ENCODE measurements around the gene NUTM1. TPM values are rescaled to one million over a fixed set of nuclear protein-coding genes. Genes with fewer than 3 reads are reported as not detected.
A peak's percentile ranks its signal among the peaks of the same experiment; 100 is the strongest.
"Not testable (repeated sequence)": the region's sequence is repeated elsewhere in the genome, so short reads cannot be mapped to it uniquely, and the experiment has no call there.

Gene NUTM1
- polyA plus RNA-seq, 1 donor = 0.09 TPM

DNA sequence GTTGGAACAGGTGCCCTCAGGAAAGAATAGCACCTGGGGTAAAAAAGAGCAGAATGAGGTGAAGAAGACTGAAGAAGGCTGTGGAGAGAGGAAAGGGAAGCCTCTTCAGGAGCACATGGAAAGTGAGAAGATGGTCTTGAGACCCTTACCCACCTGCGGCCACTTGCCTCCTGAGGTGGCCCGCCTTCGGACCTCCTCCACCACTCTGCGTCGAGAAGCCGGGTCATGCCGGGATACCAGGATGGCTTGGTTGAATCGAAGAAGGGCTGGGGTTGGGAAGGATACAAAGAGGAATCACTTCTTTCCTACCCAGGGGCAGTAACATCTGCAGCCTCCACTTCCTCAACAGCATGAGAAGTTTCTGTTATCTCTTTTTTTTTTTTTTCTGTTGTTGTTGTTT lies 20.9 kb downstream of the NUTM1 start:
- Histone ChIP-seq H3K27ac (ENCODE audit: low read length) (no peak overlapping the region), H3K4me1 (ENCODE audit: control insufficient read depth, insufficient read depth, low read length) (peaks cover 25% of the 10 kb centered on the region), H3K4me3 (ENCODE audit: low read length) (no peak overlapping the region), H3K27me3 (ENCODE audit: control insufficient read depth, insufficient read depth, low read length) (no peaks in the 10 kb centered on the region), H3K9me3 (ENCODE audit: control insufficient read depth, low read depth, low read length) (no peaks in the 10 kb centered on the region), H3K36me3 (ENCODE audit: control insufficient read depth, insufficient read depth, low read length) (peaks cover 26% of the 10 kb centered on the region)
- no CpG with 5 or more reads among the region's 8 CpGs for WGBS (ENCODE audit: insufficient coverage, low lambda C conversion rate)
- no peak for DNase-seq

DNA sequence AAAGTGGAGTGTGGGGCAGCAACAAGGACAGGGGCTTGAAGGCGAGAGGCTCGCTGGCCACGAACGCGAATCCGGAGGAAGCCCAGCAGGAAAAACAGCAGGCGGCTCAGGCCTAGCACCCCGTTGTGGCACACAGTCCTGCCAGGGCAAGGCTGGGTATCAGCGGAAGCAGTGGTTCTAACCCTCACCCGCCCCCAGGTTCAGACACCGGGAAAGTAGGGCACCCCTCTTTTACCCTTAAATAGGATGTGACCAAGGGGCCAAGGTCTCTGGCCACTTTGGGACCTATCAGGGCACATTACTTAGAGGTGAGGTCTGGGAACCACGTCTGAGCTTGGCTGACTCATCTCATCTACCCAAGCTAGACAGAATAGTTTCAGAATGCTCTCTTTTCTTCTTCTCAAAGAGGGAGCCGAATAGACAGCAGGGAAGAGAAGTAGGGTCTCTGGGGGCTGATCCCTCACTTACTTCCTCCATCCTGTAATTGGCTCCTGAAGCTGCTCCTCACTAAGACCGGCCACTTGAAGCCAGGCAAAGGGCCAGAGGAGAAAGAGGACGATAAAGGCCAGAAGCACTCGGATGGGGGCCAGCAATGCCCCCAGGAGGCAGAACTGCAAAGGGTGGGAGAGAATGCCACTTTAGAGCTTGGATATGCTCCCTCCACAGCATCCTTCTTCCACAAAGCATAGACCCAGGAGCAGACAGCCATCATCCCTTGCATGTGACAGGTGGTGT lies 22.1 kb downstream of the NUTM1 start:
- no CpG with 5 or more reads among the region's 16 CpGs for WGBS (ENCODE audit: insufficient coverage, low lambda C conversion rate)
- Histone ChIP-seq H3K27me3 (ENCODE audit: control insufficient read depth, insufficient read depth, low read length) (no peaks in the 10 kb centered on the region), H3K27ac (ENCODE audit: low read length) (peak overlapping the region; percentile 77), H3K4me1 (ENCODE audit: control insufficient read depth, insufficient read depth, low read length) (peaks cover 25% of the 10 kb centered on the region), H3K9me3 (ENCODE audit: control insufficient read depth, low read depth, low read length) (no peaks in the 10 kb centered on the region), H3K4me3 (ENCODE audit: low read length) (no peak overlapping the region), H3K36me3 (ENCODE audit: control insufficient read depth, insufficient read depth, low read length) (peaks cover 13% of the 10 kb centered on the region)
- DNase-seq = no peak

DNA sequence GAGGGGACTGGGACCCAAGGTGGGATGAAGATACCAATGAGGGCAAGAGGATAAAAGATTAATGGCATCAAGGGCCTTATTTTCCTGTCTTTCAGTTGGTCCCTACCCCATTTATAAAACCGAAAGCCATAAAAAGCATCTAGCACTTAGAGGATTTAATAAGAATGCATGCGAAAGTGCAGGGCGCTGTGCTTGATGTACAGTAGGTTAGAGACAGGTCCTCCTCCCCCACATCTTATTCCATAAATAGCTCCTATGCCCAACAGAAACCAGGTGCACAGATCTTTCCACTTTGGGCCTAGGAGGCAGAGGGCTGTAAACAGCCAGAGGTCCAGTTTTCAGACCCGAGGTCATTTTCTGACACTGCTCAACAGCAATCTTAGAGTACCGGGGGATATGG lies 22.7 kb downstream of the NUTM1 start:
- no peak for DNase-seq
- H3K27ac ChIP-seq (ENCODE audit: low read length) = peak overlapping the region; percentile 77
- WGBS (ENCODE audit: insufficient coverage, low lambda C conversion rate) = no CpG with 5 or more reads among the region's 5 CpGs
- no peaks in the 10 kb centered on the region for H3K27me3 ChIP-seq (ENCODE audit: control insufficient read depth, insufficient read depth, low read length)
- H3K36me3 ChIP-seq (ENCODE audit: control insufficient read depth, insufficient read depth, low read length) = peaks cover 8% of the 10 kb centered on the region
- H3K9me3 ChIP-seq (ENCODE audit: control insufficient read depth, low read depth, low read length) = peaks cover 3% of the 10 kb centered on the region
- H3K4me3 ChIP-seq (ENCODE audit: low read length) = peak overlapping the region; percentile 70
- H3K4me1 ChIP-seq (ENCODE audit: control insufficient read depth, insufficient read depth, low read length) = peaks cover 25% of the 10 kb centered on the region

DNA sequence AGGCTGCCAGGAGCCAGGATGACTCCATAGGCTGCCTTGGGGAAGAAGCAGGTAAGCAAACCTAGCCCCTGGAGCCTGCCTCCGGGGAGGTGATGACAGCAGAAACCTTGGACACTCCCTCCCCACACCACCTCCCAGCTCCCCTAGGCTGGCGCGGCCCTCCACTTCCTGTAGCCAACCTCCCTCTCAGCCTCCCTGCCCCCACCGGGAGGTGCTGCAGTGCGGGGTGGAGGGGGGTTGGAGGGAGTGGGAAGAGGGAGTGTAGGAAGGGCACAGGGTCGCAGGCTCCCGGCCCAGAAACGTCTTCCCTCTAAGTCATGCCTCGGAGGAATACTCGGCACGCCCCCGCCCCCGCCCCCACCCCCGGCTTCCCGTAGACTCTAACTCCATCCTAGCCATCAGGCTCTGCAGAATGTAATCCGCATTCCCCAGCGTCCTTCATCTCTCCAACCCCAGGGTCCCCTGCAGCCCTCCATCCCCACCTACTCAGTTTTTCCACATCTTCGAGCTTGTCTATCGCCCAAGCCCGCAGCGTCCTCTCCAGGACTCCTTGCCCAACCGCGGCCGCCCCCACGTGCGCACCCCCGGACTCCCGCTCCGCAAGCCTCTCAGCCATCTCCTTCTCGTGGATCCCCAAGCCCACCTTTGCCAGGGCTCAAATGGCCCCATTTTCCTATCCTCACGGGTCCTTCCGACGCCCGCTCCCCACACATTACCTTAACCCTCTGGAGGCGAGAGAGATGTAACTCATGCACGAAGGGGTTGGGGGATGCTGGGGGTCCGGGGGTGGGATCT lies 23.4 kb downstream of the NUTM1 start:
- H3K4me1 ChIP-seq (ENCODE audit: control insufficient read depth, insufficient read depth, low read length) = peaks cover 25% of the 10 kb centered on the region
- 0% methylated on average over 1 of the region's 37 CpGs for WGBS (ENCODE audit: insufficient coverage, low lambda C conversion rate)
- H3K4me3 ChIP-seq (ENCODE audit: low read length) = peak overlapping the region; percentile 70
- peak overlapping the region; percentile 77 for H3K27ac ChIP-seq (ENCODE audit: low read length)
- no peaks in the 10 kb centered on the region for H3K27me3 ChIP-seq (ENCODE audit: control insufficient read depth, insufficient read depth, low read length)
- H3K9me3 ChIP-seq (ENCODE audit: control insufficient read depth, low read depth, low read length) = peaks cover 6% of the 10 kb centered on the region
- peak; percentile 69 to 85 for DNase-seq
- H3K36me3 ChIP-seq (ENCODE audit: control insufficient read depth, insufficient read depth, low read length) = peaks cover 2% of the 10 kb centered on the region

DNA sequence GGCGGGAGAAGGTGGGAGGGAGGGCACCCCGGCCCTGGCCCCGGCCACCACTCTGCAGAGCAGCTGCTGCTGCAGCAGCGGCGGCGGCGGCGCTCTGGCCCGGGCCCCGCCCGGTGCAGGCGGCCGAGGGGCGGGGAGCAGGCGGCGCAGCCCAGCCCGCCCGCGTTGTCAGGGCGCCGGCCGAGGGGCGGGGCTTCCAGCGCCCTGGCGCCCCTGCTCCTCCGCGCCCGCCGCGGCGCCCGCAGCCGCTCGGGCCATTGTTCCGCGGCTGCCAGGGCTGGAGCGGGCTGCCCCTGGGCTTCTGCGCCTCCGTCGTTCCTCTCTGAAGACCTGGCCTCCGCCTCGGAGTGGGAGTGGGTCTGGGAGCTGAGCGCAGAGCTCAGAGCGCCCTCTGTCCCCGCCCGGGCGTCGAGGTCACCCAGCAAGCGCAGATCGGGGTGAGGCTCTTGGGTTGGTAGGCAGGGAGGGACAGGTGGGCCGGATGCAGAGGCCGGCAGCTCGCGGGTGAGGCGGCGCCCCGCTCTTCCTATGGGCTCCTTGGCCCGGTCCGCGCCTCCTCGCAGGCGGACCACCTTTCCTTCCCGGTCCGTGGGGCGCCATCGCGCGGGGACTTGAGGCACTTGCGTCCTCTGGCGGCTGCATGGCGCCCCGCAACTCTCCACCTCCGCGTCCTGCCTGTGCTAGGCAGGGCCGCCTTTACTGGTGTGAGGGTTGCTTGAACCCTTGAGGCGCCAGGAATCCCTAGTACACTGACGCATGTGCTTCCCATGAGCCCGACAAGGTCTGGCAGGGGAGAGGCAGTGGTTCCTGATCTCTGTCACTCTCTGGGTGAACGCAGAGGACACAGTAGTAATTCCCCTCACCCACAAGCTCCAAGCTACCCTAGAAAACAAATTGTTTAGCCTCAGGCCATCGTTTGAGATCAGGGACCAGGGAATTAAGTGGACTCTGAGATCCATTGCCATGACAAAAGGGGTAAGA lies 24.3 kb downstream of the NUTM1 start, which contains the start of gene LPCAT4:
LPCAT4 (minus strand) TSS at position 96 of the 981 bp plus-strand sequence. CDS start 96 bp downstream, outside the sequence.
- Histone ChIP-seq H3K27me3 (ENCODE audit: control insufficient read depth, insufficient read depth, low read length) (no peaks in the 10 kb centered on the region), H3K9me3 (ENCODE audit: control insufficient read depth, low read depth, low read length) (peaks cover 8% of the 10 kb centered on the region), H3K36me3 (ENCODE audit: control insufficient read depth, insufficient read depth, low read length) (peaks cover 2% of the 10 kb centered on the region), H3K27ac (ENCODE audit: low read length) (peak within 1 kb of the TSS; percentile 100), H3K4me3 (ENCODE audit: low read length) (peak within 1 kb of the TSS; percentile 91), H3K4me1 (ENCODE audit: control insufficient read depth, insufficient read depth, low read length) (peaks cover 24% of the 10 kb centered on the region)
- peak; percentile 91 to 94 for DNase-seq
- WGBS (ENCODE audit: insufficient coverage, low lambda C conversion rate) = no CpG with 5 or more reads among the region's 80 CpGs

DNA sequence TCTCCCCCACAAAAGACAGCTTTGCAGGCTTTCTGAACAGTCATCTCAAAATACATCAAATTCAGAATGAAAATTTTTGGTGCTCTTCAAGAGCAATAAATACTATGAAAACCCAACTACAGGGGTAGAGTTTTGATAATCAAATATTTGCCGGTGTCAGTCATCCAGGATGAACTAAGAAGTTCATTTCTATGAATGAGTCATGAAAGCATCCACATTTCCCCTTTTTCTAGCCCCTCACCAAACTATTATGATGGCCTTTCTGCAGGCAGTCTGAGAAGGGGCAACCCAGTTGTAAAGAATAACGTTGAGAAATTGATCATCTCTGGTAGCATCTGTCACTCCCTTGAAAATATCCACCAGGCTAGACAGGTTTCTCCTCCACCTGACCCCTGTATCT lies 27.0 kb downstream of the NUTM1 start:
- peaks cover 15% of the 10 kb centered on the region for H3K4me1 ChIP-seq (ENCODE audit: control insufficient read depth, insufficient read depth, low read length)
- peaks cover 8% of the 10 kb centered on the region for H3K9me3 ChIP-seq (ENCODE audit: control insufficient read depth, low read depth, low read length)
- no peak overlapping the region for H3K27ac ChIP-seq (ENCODE audit: low read length)
- H3K36me3 ChIP-seq (ENCODE audit: control insufficient read depth, insufficient read depth, low read length) = no peaks in the 10 kb centered on the region
- H3K4me3 ChIP-seq (ENCODE audit: low read length) = no peak overlapping the region
- DNase-seq = no peak
- WGBS (ENCODE audit: insufficient coverage, low lambda C conversion rate) = no CpG with 5 or more reads among the region's 2 CpGs
- H3K27me3 ChIP-seq (ENCODE audit: control insufficient read depth, insufficient read depth, low read length) = no peaks in the 10 kb centered on the region

DNA sequence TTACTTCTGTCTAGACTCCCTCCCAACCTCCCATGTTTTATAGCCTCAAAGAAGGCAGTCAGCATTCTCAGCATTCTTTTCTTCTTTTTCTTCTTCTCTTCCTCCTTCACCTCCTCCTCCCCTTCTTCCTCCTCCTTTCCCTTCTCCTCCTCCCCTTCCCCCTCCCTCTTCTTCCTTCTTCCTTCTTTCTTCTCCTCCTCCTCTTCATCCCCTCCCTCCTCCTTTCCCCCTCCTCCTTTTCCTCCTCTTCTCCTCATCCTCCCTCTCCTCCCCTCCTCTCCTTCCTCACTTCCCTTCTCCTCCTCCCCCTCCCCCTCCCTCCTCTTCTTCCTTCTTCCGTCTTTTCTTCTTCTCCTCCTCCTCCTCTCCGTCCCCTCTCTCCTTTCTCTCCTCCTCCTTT lies 27.5 kb downstream of the NUTM1 start:
- 50% methylated on average over 2 of the region's 2 CpGs for WGBS (ENCODE audit: insufficient coverage, low lambda C conversion rate)

DNA sequence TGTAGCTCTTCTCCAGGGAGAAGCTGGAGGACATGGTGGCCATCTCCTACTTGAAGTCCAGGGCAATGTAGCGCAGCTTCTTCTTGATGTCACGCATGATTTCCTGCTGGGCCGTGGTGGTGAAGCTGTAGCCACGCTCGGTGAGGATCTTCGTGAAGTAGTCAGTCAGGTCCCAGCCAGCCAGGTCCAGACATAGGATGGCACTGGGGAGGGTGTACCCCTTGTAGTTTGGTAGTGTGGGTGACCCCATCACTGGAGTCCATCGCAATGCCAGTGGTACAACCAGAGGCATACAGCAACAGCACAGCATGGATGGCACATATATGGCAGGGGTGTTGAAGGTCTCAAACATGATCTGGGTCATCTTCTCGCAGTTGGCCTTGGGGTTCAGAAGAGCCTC lies 30.8 kb downstream of the NUTM1 start:
- no peaks in the 10 kb centered on the region for H3K36me3 ChIP-seq (ENCODE audit: control insufficient read depth, insufficient read depth, low read length)
- H3K27me3 ChIP-seq (ENCODE audit: control insufficient read depth, insufficient read depth, low read length) = no peaks in the 10 kb centered on the region
- WGBS (ENCODE audit: insufficient coverage, low lambda C conversion rate) = no CpG with 5 or more reads among the region's 8 CpGs
- H3K9me3 ChIP-seq (ENCODE audit: control insufficient read depth, low read depth, low read length) = peaks cover 8% of the 10 kb centered on the region
- no peak overlapping the region for H3K27ac ChIP-seq (ENCODE audit: low read length)
- H3K4me1 ChIP-seq (ENCODE audit: control insufficient read depth, insufficient read depth, low read length) = no peaks in the 10 kb centered on the region
- H3K4me3 ChIP-seq (ENCODE audit: low read length) = no peak overlapping the region
- no peak for DNase-seq

More for the DNA sequence above, 27.5 kb downstream of the NUTM1 start:
- no peak for DNase-seq
- no peaks in the 10 kb centered on the region for H3K36me3 ChIP-seq (ENCODE audit: control insufficient read depth, insufficient read depth, low read length)
- H3K27ac ChIP-seq (ENCODE audit: low read length) = no peak overlapping the region
- no peaks in the 10 kb centered on the region for H3K27me3 ChIP-seq (ENCODE audit: control insufficient read depth, insufficient read depth, low read length)
- no peak overlapping the region for H3K4me3 ChIP-seq (ENCODE audit: low read length)
- H3K4me1 ChIP-seq (ENCODE audit: control insufficient read depth, insufficient read depth, low read length) = peaks cover 10% of the 10 kb centered on the region
- peaks cover 8% of the 10 kb centered on the region for H3K9me3 ChIP-seq (ENCODE audit: control insufficient read depth, low read depth, low read length)

DNA sequence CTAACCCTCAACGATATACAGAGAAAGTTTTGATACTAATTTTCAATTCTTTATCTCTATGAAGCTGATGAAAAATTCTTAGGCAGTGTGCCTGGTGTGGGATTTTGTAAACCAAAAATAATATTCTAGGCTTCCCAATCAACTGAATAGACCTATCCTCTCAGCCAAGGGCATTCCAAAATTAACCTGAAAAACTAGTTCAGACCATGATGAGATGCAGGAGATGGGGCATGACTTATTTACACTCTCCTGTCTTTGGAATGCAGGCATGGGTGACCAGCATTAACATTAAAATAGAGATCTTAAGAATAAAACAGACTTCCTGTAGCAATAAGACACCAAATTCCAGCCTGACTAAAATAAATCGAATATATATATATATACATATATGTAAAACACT lies 31.7 kb downstream of the NUTM1 start:
- DNase-seq = no peak
- no peaks in the 10 kb centered on the region for H3K36me3 ChIP-seq (ENCODE audit: control insufficient read depth, insufficient read depth, low read length)
- no CpG with 5 or more reads among the region's 2 CpGs for WGBS (ENCODE audit: insufficient coverage, low lambda C conversion rate)

DNA sequence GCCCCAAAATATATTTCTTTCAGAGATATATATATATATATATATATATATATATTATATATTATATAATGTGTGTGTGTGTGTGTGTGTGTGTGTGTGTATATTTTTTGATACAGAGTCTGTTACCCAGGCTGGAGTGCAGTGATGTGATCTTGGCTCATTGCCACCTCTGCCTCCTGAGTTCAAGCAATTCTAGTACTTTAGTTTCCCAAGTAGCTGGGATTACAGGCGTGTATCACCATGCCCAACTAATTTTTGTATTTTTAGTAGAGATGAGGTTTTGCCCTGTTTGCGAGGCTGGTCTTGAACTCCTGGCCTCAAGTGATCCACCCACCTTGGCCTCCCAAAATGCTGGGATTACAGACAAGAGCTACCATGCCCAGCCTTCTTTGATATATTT lies 32.4 kb downstream of the NUTM1 start:
- H3K36me3 ChIP-seq (ENCODE audit: control insufficient read depth, insufficient read depth, low read length); DNase-seq; H3K4me3 ChIP-seq (ENCODE audit: low read length); H3K9me3 ChIP-seq (ENCODE audit: control insufficient read depth, low read depth, low read length); H3K27me3 ChIP-seq (ENCODE audit: control insufficient read depth, insufficient read depth, low read length); H3K4me1 ChIP-seq (ENCODE audit: control insufficient read depth, insufficient read depth, low read length); H3K27ac ChIP-seq (ENCODE audit: low read length): not testable (repeated sequence)
- whole genome bisulfite sequencing (ENCODE audit: insufficient coverage, low lambda C conversion rate) = no CpG with 5 or more reads among the region's 2 CpGs

More for the DNA sequence above, 31.7 kb downstream of the NUTM1 start:
- peaks cover 8% of the 10 kb centered on the region for H3K9me3 ChIP-seq (ENCODE audit: control insufficient read depth, low read depth, low read length)
- H3K4me1 ChIP-seq (ENCODE audit: control insufficient read depth, insufficient read depth, low read length) = no peaks in the 10 kb centered on the region
- H3K27me3 ChIP-seq (ENCODE audit: control insufficient read depth, insufficient read depth, low read length) = no peaks in the 10 kb centered on the region
- no peak overlapping the region for H3K27ac ChIP-seq (ENCODE audit: low read length)
- H3K4me3 ChIP-seq (ENCODE audit: low read length) = no peak overlapping the region

Data from large intestine (tissue), 3 donors.